Stimulated activated CD8-positive, alpha-beta memory T cell treated with anti-CD3 and anti-CD28 coated beads, Interleukin-12 subunit alpha, Interleukin-12 subunit beta, amount 100 ng/mL, for 1 hour (primary cell): Measurements from ENCODE around the gene OR13C9.
"Not testable (repeated sequence)": the region's sequence is repeated elsewhere in the genome, so short reads cannot be mapped to it uniquely, and the experiment has no call there.

Source experiments
- DNase-seq: peaks from one replicate; pipeline ENCODE4 v3.0.0-alpha.2; 2020; ENCODE audit warnings: low read depth

OR13C9 gene

GRCh38 chr9:104618104-104618503 lies at the start of gene OR13C9:
Gene OR13C9 (minus strand): TSS chr9:104618204. CDS start chr9:104618204, 0 bp downstream.
- no peak for DNase-seq

GRCh38 chr9:104658496-104659195 lies 40.6 kb upstream of the OR13C9 start:
- no peak for DNase-seq

GRCh38 chr9:104635456-104635855 lies 17.5 kb upstream of the OR13C9 start:
- DNase-seq: no peak

- DNase-seq: no peak
These were observed 16.0 kb upstream of the OR13C9 start for GRCh38 chr9:104633976-104634520.

- DNase-seq: not testable (repeated sequence)
These were observed 8.0 kb upstream of the OR13C9 start for GRCh38 chr9:104625964-104626363.

GRCh38 chr9:104617418-104617817 lies 586 bp downstream of the OR13C9 start:
- no peak for DNase-seq

- DNase-seq: no peak
These were observed 6.8 kb downstream of the OR13C9 start for GRCh38 chr9:104611213-104611612.

GRCh38 chr9:104608336-104608735 lies 9.7 kb downstream of the OR13C9 start:
- DNase-seq: no peak

- no peak for DNase-seq
These were observed 11.9 kb downstream of the OR13C9 start for GRCh38 chr9:104606152-104606551.

- not testable (repeated sequence) for DNase-seq
These were observed 12.5 kb downstream of the OR13C9 start, which contains the start of gene OR13C2 for GRCh38 chr9:104605527-104605926. Gene OR13C2 (minus strand): TSS chr9:104605627. CDS start chr9:104605627, 0 bp downstream.

- no peak for DNase-seq
These were observed 13.2 kb downstream of the OR13C9 start for GRCh38 chr9:104604801-104605200.

- not testable (repeated sequence) for DNase-seq
These were observed 18.7 kb downstream of the OR13C9 start, which contains the start of gene OR13C5 for GRCh38 chr9:104599313-104599712. Gene OR13C5 (minus strand): TSS chr9:104599413. CDS start chr9:104599413, 0 bp downstream.

GRCh38 chr9:104598749-104599148 lies 19.3 kb downstream of the OR13C9 start:
- not testable (repeated sequence) for DNase-seq

GRCh38 chr9:104589626-104590025 lies 28.4 kb downstream of the OR13C9 start:
- no peak for DNase-seq

GRCh38 chr9:104586496-104587180 lies 31.4 kb downstream of the OR13C9 start:
- DNase-seq: no peak

- no peak for DNase-seq
These were observed 37.4 kb downstream of the OR13C9 start for GRCh38 chr9:104580562-104580961.

- DNase-seq: no peak
These were observed 40.7 kb downstream of the OR13C9 start for GRCh38 chr9:104577263-104577662.

- DNase-seq: no peak
These were observed 42.5 kb downstream of the OR13C9 start for GRCh38 chr9:104575456-104575855.

- DNase-seq: no peak
These were observed 45.4 kb downstream of the OR13C9 start for GRCh38 chr9:104572612-104573011.

- no peak for DNase-seq
These were observed 49.1 kb downstream of the OR13C9 start, which contains the start of gene OR13C8 for GRCh38 chr9:104568868-104569267. Gene OR13C8 (plus strand): TSS chr9:104569168. CDS start chr9:104569168, 0 bp downstream.
